ENCODE data around the gene SUCO. TPM values are rescaled to one million over a fixed set of nuclear protein-coding genes. Genes with fewer than 3 reads are reported as not detected.

Gene SUCO
- total RNA-seq, 1 experiment from 2014 or later: 37.7 TPM

DNA sequence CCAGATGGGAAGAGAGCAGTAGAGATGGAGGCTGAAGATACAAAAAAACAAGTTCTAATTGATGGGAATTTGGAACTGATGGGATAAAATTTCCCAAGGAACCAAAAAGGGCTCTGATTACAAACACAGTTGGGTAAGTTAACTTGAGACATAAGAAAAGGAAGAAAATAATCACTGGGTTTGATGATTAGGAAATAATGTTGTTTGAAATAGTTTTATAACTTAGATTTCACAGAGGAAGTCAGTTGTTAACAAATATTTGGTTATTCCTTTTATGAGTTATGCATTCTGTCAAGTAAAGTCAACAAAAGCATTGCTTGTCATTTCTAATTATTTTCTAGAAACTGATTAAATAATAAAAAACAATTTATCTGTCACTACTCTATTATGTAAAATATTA lies 20.4 kb upstream of the SUCO start:
- Histone ChIP-seq H3K23ac (ENCODE audit: insufficient read length, low read depth, low read length) (no peak overlapping the region), H3K18ac (ENCODE audit: insufficient read length, low read depth, low read length) (no peak overlapping the region), H2BK12ac (ENCODE audit: insufficient read length, low read depth, low read length) (no peak overlapping the region), H2BK15ac (ENCODE audit: low read depth, low read length) (no peak overlapping the region), H3K14ac (ENCODE audit: insufficient read depth, low read length) (no peak overlapping the region), H3K23me2 (ENCODE audit: insufficient read length, low read depth, low read length, poor library complexity, severe bottlenecking) (no peaks in the 10 kb centered on the region), H3K79me2 (ENCODE audit: insufficient read depth, low read length) (no peaks in the 10 kb centered on the region), H4K8ac (replicated peaks; ENCODE audit: insufficient read length, low read depth, low read length) (no peak overlapping the region), H2BK120ac (ENCODE audit: low read depth, low read length, poor library complexity, severe bottlenecking) (no peak overlapping the region), H4K5ac (ENCODE audit: insufficient read length, low read depth, low read length) (no peak overlapping the region), H3K56ac (ENCODE audit: insufficient read length, low read depth, low read length) (no peak overlapping the region), H2BK20ac (ENCODE audit: low read depth, low read length, poor library complexity, severe bottlenecking) (no peak overlapping the region), H3K79me1 (ENCODE audit: insufficient read depth, low read depth, low read length, poor library complexity, severe bottlenecking) (no peaks in the 10 kb centered on the region), H3K27ac (ENCODE audit: insufficient read length, low read depth, low read length) (no peak overlapping the region), H4K91ac (ENCODE audit: insufficient read length, low read depth, low read length) (no peak overlapping the region), H4K20me1 (ENCODE audit: control insufficient read depth, insufficient read depth, insufficient read length) (no peaks in the 10 kb centered on the region), H2BK5ac (ENCODE audit: insufficient read length, low read length) (no peak overlapping the region), H3K4ac (ENCODE audit: low read depth, low read length) (no peak overlapping the region), H3K27me3 (ENCODE audit: insufficient read depth, low read length) (no peaks in the 10 kb centered on the region), H3T11ph (ENCODE audit: low read length) (no peak overlapping the region), H3K4me2 (ENCODE audit: insufficient read depth, insufficient read length, low read length) (no peak overlapping the region), H2AFZ (ENCODE audit: low read length) (no peak overlapping the region), H2AK5ac (ENCODE audit: insufficient read length, low read length) (no peak overlapping the region), H3K9me3 (ENCODE audit: control insufficient read depth, low read depth, low read length) (no peaks in the 10 kb centered on the region), H3K4me1 (ENCODE audit: insufficient read depth, low read length) (no peaks in the 10 kb centered on the region), H3K9ac (ENCODE audit: extremely low read depth, insufficient read length, low read length) (no peak overlapping the region)
- no peaks in the 10 kb centered on the region for H3K4me1 Mint-ChIP-seq
- TF ChIP-seq, protein P1, sequence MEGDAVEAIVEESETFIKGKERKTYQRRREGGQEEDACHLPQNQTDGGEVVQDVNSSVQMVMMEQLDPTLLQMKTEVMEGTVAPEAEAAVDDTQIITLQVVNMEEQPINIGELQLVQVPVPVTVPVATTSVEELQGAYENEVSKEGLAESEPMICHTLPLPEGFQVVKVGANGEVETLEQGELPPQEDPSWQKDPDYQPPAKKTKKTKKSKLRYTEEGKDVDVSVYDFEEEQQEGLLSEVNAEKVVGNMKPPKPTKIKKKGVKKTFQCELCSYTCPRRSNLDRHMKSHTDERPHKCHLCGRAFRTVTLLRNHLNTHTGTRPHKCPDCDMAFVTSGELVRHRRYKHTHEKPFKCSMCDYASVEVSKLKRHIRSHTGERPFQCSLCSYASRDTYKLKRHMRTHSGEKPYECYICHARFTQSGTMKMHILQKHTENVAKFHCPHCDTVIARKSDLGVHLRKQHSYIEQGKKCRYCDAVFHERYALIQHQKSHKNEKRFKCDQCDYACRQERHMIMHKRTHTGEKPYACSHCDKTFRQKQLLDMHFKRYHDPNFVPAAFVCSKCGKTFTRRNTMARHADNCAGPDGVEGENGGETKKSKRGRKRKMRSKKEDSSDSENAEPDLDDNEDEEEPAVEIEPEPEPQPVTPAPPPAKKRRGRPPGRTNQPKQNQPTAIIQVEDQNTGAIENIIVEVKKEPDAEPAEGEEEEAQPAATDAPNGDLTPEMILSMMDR (conservative IDR thresholded peaks at IDR 0.05): no peak
- no peaks in the 10 kb centered on the region for H3K27me3 Mint-ChIP-seq (ENCODE audit: low read depth)
- H3K27ac Mint-ChIP-seq: no peak overlapping the region
- H3K4me3 Mint-ChIP-seq: no peak overlapping the region
- H3K9me3 Mint-ChIP-seq: no peaks in the 10 kb centered on the region
- H3K36me3 Mint-ChIP-seq (ENCODE audit: insufficient read depth in 1 of 3, low read depth in 3 of 3): no peaks in the 10 kb centered on the region
- DNase-seq: no peak

Measured in H9 (cell line).